HL-60/S4 treated with retinoic acid at 250 ng/mL for 4 days and 3 days (cell line): ENCODE measurements around the gene VAPA.

Source experiments
- in situ Hi-C: fragments of 300-500 bp; cut with MboI; formaldehyde crosslinking; loops from 2 replicates; pipeline ENCODE4 v1.7.0; 2022; ENCODE audit warnings: low sequenced_read_pairs

The VAPA gene

DNA sequence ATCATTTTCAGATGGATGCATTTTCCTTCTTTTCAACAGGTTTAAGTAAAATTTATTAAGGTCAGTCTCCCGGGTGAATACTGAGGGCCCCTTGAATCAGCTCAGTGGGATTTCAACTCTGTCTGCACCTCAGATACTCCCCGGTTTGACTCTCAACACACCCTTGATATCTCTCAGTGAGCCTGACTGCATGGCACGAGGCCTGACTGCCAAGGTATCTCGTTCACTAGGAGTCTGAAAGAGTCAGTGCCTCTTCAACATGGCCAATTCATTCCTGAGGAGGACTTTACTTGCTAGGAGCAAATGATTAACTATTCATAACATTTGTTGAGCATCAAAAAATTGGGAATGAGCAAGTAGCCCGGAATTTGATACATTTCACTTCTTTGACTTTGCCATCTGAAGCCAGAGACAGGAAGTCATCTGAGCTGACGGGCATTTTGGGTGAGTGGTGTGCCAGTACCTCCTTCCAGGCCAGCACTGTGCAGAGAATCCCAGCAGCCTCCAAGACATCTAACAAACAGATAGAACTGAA, 81.0 kb downstream of the VAPA start:
- in situ Hi-C loops = no loop called here

DNA sequence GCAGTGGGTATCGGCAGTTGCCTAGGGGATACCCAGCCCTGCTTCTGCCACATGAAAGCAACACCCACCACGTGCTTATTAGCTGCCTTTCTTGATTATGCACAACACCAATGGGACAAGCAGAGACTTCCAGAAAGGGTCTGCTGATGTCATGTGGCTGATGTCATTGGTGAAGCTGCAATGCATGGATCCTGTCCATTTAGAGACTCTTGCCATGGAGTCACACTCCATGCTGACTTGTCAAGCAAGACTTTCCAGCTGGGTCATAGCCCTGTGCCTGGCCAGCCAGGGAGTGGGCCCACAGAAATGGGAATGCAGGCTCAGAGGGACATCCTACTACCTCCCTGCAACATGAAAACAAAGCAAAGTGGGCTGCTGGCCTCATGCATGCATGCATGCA, 81.8 kb downstream of the VAPA start:
- in situ Hi-C loops = no loop called here

DNA sequence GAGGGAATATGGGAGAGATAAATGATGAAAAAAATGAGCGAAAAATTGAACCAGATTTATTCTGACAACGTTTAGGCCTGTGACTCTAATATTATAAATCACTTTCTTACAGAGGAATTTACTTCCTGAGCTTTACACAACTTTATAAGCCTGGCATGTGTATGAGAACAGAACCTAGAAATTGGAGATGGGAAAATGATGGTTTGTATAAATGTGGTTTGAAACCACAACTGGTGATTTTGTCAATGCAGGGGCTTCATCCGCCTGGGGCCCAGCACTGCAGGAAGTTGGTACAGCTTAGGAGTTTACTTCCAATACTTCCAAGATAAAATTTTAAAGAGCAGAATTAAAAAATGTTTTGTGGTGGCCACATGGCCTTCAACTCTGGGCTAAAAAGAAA, 82.3 kb downstream of the VAPA start:
- in situ Hi-C loops = no loop called here

DNA sequence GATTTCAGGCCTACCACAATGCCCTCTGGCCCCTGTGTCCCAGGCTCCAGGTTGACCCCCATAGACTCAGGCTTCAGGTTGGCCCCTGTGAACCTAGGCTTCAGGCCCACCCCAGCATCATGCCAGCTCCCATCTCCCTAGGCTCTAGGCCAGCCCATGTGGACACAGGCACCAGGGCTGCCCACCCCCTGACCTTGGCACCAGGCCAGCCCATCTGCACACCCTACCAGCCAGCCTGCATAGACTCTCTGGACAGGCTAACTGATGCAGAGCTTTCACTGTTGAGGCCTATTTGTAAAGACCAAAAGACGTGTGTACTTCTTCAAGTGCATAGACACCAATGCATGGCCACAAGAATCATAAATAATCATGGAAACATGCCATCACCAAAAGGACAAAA, 83.9 kb downstream of the VAPA start:
- in situ Hi-C loops = no loop called here

DNA sequence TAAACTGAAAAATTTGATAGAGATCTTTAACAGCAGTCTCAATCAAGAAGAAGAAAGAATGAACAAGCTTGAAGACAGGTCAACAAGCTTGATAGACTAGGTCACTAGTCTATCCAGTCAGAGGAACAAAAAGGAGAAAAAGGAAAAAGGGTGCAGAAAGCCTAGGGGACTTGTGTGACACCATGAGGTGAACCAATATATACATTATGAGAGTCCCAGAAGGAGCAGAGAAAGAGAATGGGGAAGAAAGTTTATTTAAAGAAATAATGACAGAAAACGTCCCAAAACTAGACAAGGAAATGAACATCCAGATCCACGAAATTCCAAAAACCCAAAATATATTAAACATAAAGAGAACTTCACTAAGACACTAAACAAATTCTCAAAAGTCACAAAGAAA, 84.5 kb downstream of the VAPA start:
- in situ Hi-C loops = no loop called here

DNA sequence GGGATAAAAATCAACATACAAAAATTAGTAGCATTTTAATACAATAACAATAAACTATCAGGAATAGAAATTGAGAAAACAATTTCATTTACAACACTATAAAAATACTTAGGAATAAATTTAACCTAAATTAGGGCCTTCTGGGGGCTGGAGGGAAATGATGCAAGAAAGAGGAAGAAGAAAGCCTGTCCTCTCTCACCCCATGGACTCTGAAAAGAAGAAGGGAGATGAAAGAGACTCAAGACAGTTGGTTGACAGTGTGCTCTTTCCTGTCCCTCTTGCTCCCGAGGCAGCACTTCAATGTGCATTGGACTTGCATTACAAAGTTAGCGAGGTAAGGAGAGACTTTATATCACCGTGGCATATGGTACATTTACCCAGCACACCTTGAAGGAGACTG, 88.5 kb downstream of the VAPA start:
- in situ Hi-C loops = no loop called here

DNA sequence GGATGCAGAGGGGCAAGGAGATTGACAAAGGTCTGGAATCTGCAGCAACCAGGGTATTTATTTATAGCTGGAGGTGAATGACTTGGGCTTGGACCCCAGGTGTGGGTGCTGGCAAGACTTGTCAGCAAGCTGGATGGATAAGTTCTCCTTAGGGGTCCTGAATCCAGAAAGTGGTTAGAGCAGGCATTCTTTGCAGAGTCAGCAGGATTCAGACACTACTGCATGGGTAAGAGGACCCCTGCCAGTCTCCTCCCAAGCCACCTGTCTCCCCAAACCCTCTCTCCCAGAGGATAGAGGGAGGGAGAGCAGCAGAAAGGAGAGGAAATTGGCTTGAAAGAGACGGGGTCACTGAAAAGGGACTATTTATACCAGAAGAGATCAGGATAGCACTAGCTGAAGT, 89.5 kb downstream of the VAPA start:
- in situ Hi-C loops = no loop called here

DNA sequence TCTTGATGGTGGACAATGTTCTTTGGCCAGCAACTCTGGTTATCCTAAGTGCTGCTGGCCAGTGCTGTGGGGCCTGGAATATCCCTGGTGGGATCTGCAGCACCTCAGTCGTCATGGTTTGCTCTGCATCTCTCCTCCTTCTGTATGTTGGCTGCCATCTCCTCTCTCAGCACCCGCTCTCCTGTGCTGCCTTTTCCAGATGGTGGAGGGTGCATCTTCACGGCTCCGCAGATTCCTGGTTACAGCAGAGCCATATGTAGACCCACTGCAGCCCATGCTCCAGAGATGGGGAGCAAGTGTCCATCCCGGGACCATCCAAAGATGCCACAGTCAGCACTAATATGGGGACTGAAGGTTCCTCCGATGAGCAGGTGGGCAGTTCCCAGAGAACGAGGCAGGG, 90.0 kb downstream of the VAPA start:
- in situ Hi-C loops = no loop called here

DNA sequence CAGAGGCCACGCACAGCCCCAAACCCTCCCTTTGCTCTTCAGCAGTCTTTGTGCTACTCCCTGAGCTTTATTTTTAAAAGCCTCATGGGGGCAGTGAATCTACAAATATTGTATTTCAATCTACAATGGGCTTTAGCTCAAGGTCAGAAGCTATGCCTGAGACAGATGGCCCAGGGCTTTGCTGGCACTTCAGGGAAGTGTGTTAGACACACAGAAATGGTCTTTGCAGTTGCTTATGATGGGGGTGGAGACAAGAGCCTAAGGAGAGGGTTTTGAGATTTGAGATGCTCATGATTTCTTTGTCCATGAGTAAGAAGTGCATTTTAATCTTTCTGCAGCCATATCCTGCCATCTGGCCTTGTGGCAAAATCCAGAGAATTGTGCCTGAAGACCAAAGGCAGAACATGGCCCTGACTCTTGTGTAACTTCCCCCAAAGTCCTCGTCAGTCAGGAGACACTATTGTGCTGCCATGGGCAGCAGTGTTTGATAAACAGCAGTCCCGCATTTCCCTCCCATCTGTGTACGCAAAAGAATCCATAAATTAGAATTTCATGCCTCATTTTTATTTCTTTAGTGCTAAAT, 92.6 kb downstream of the VAPA start:
- in situ Hi-C loops = no loop called here

DNA sequence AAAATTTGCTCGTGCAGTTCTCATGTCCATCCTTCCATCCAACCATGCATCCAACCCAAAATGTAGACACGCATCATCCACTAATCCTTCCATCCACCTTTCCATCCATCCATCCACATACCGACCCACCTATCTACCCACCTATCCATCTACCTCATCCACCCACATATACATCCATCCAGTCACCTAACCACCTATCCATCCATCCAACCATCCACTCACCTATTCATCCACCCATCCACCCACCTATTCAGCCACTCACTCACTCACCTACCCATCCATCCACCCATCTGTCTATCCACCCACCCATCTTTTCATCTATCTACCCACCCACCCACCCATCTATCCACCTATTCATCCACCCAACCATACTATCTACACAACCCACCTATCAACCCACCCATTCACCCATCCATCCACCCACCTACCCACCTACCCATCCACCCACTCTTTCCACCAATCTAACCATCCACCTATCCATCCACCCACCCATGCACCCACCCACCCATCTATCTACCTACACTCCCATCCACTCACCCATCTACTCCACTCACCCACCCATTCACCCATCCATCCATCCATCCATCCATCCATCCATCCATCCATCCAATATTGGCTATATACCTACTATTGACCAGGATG, 94.3 kb downstream of the VAPA start:
- in situ Hi-C loops = no loop called here
